B cell (primary cell): Measurements from ENCODE around the gene EIF2D. TPM values are rescaled to one million over a fixed set of nuclear protein-coding genes. Genes with fewer than 3 reads are reported as not detected.

Source experiments
- ATAC-seq: fragments of 200-7000 bp; cut with Tn5 transposase; one replicate; pipeline ENCODE4 v1.10.0; 2021; ENCODE audit warnings: low read depth, mild to moderate bottlenecking, moderate number of reproducible peaks, moderate library complexity
- CTCF ChIA-PET: fragments of 350-600 bp; sonication (Branson Sonifier 250); formaldehyde crosslinking; loops from one replicate; lab custom pipeline; 2021; ENCODE audit warnings: antibody characterized with exemption, inconsistent platforms; lab: Charles Lee
- POLR2A ChIA-PET: fragments of 350-600 bp; sonication (Branson Sonifier 250); formaldehyde crosslinking; loops from one replicate; lab custom pipeline; 2021; ENCODE audit warnings: antibody characterized with exemption; lab: Charles Lee
- DNase-seq: peaks from one replicate; pipeline ENCODE4 v3.0.0; 2013
- H2AFZ ChIP-seq: 2 replicates; pipeline ENCODE4 v1.6.1; 2012; ENCODE audit warnings: mild to moderate bottlenecking, low read depth, low read length; ENCODE audit not compliant: insufficient read depth, poor library complexity, severe bottlenecking
- H3K27ac ChIP-seq, 2 donors: 1 replicate in 1 of 2; 2 replicates in 1 of 2; pipeline ENCODE4 v1.5.1; 2012 to 2013; ENCODE audit warnings: low read length in 2 of 2, mild to moderate bottlenecking in 2 of 2, moderate library complexity in 1 of 2
- H3K27me3 ChIP-seq, 4 experiments: fragments of 200-600 bp in 1 of 4; sonication (generic) in 1 of 4; replicated peaks in 1 of 4; 1 replicate in 2 of 4; 2 replicates in 2 of 4; pipeline versions ENCODE4 v1.6.1 to v1.7.0; 2013 to 2016; ENCODE audit warnings: low read length in 3 of 4, mild to moderate bottlenecking in 2 of 4, mixed read lengths in 1 of 4, moderate library complexity in 1 of 4; ENCODE audit not compliant: insufficient read depth in 4 of 4, control insufficient read depth in 3 of 4; ENCODE audit errors: control extremely low read depth in 1 of 4
- H3K36me3 ChIP-seq, 2 experiments: replicated peaks in 1 of 2; 1 replicate in 1 of 2; 2 replicates in 1 of 2; pipeline versions ENCODE4 v1.6.1 to v1.7.1; 2013; ENCODE audit warnings: low read length in 1 of 2; ENCODE audit not compliant: insufficient read depth in 2 of 2, control insufficient read depth in 1 of 2; ENCODE audit errors: control extremely low read depth in 1 of 2, extremely low read depth in 1 of 2
- H3K4me1 ChIP-seq, 2 donors: fragments of 200-600 bp in 1 of 2; sonication (generic) in 1 of 2; 1 replicate in 1 of 2; 2 replicates in 1 of 2; pipeline versions ENCODE4 v1.5.1 to v1.6.1; 2013 to 2017; ENCODE audit warnings: low read length in 2 of 2; ENCODE audit not compliant: control insufficient read depth in 2 of 2, insufficient read depth in 2 of 2
- H3K4me2 ChIP-seq: replicated peaks from 2 replicates; pipeline ENCODE3; 2012; ENCODE audit warnings: mild to moderate bottlenecking, low read depth, low read length; ENCODE audit not compliant: poor library complexity, severe bottlenecking
- H3K4me3 ChIP-seq, 5 experiments: fragments of 200-600 bp in 1 of 5; sonication (generic) in 1 of 5; 1 replicate in 3 of 5; 2 replicates in 2 of 5; pipeline versions ENCODE4 v1.5.1 to v1.7.0; 2011 to 2016; ENCODE audit warnings: low read length in 4 of 5, mild to moderate bottlenecking in 4 of 5, low read depth in 2 of 5, control low read depth in 1 of 5, moderate library complexity in 1 of 5; ENCODE audit not compliant: insufficient read depth in 1 of 5; ENCODE audit errors: control extremely low read depth in 1 of 5, extremely low read depth in 1 of 5
- H3K79me2 ChIP-seq: fragments of 200-600 bp; sonication (generic); one replicate; pipeline ENCODE4 v1.6.0; 2016; ENCODE audit warnings: low read length; ENCODE audit not compliant: control insufficient read depth, insufficient read depth
- H3K9ac ChIP-seq: fragments of 200-600 bp; sonication (generic); 2 replicates; pipeline ENCODE4 v1.6.1; 2017; ENCODE audit warnings: mild to moderate bottlenecking, low read length, moderate library complexity
- H3K9me3 ChIP-seq, 3 donors: one replicate each; pipeline versions ENCODE4 v1.6.1 to v1.7.1; 2013; ENCODE audit warnings: low read length in 2 of 3; ENCODE audit not compliant: control insufficient read depth in 2 of 3, insufficient read depth in 1 of 3; ENCODE audit errors: control extremely low read depth in 1 of 3
- H4K20me1 ChIP-seq: 2 replicates; pipeline ENCODE4 v1.6.0; 2012; ENCODE audit warnings: mild to moderate bottlenecking, low read length; ENCODE audit not compliant: insufficient read depth, control insufficient read depth, poor library complexity, severe bottlenecking
- H3K27ac Mint-ChIP-seq: one replicate; pipeline ENCODE4 v1.8.0; 2021; ENCODE audit warnings: mixed read lengths
- H3K27me3 Mint-ChIP-seq: one replicate; pipeline ENCODE4 v1.8.0; 2021; ENCODE audit warnings: mixed read lengths
- H3K4me1 Mint-ChIP-seq: one replicate; pipeline ENCODE4 v1.8.0; 2021; ENCODE audit warnings: mixed read lengths
- H3K4me3 Mint-ChIP-seq: one replicate; pipeline ENCODE4 v1.8.0; 2021; ENCODE audit warnings: mixed read lengths
- H3K9me3 Mint-ChIP-seq: one replicate; pipeline ENCODE4 v1.8.0; 2022; ENCODE audit warnings: mixed read lengths; ENCODE audit not compliant: insufficient read depth
- CTCF ChIP-seq: fragments of 200-600 bp; IDR thresholded peaks from one replicate; pipeline ENCODE4 v1.8.0; 2022; ENCODE audit warnings: antibody characterized with exemption, mild to moderate bottlenecking
- EZH2 ChIP-seq: IDR thresholded peaks from 2 replicates; pipeline ENCODE4 v1.6.1; 2012; ENCODE audit warnings: borderline replicate concordance, low read depth, mild to moderate bottlenecking, moderate library complexity, low read length; ENCODE audit not compliant: insufficient read depth, poor library complexity, severe bottlenecking
- WGBS: methylation state at CpG from one replicate; pipeline ENCODE4 v1.1.5; 2013; ENCODE audit warnings: missing lambda C conversion rate; ENCODE audit not compliant: insufficient coverage; 5-methylcytosine and 5-hydroxymethylcytosine counted together
- intact Hi-C: fragments of 100-400 bp; cut with micrococcal nuclease; formaldehyde crosslinking; loops from one replicate; pipeline ENCODE4 v1.10.0; 2022
- polyA plus RNA-seq: library from polyadenylated mRNA; depleted of rRNA; stranded (reverse); fragments of >200 nt; gene quantifications from 2 replicates; pipeline ENCODE4 v1.2.3, GENCODE V29; 2012
- total RNA-seq, 2 donors: library from RNA; stranded (reverse); fragments of 120-200 nt in 1 of 2; gene quantifications; 1 replicate in 1 of 2; 2 replicates in 1 of 2; pipeline versions ENCODE4 v1.2.3 to v1.2.4, GENCODE V29; 2013 to 2022

EIF2D gene
- total and polyA plus RNA-seq, 2 donors (not counting 1 experiment from before 2014, with no cell fraction given) = 62.2 to 64.9 TPM

GRCh38 chr1:206575165-206575893, 36.9 kb downstream of the EIF2D start:
- ChIA-PET POLR2A (interaction anchor here (1.0 to 2.7 kb wide), 3 partner anchors 12 to 18 kb away, joined by 3 to 16 read pairs (median 4); no protein-coding TSS in a partner anchor), CTCF (interaction anchor here (0.6 to 15.1 kb wide), 10 partner anchors 8 to 407 kb away, joined by 3 to 1018 read pairs (median 5); partner anchors contain the start of gene EIF2D)
- Mint-ChIP-seq H3K4me3 (peak overlapping the region; percentile 86), H3K4me1 (peaks cover 92% of the 10 kb centered on the region), H3K9me3 (no peaks in the 10 kb centered on the region), H3K27me3 (no peaks in the 10 kb centered on the region), H3K27ac (peak overlapping the region; percentile 98)
- Histone ChIP-seq H3K4me2 (peak overlapping the region; percentile 73), H3K4me1 (peaks cover 80 to 89% of the 10 kb centered on the region in 2 donors), H2AFZ (peak overlapping the region; percentile 69), H3K9me3 (no peaks in the 10 kb centered on the region), H3K27ac (peak overlapping the region; percentile 86 to 96), H3K79me2 (peaks cover 95% of the 10 kb centered on the region), H4K20me1 (peaks cover 19% of the 10 kb centered on the region), H3K36me3 (peaks cover 0 to 46% of the 10 kb centered on the region in 2 experiments), H3K9ac (peak overlapping the region; percentile 53), H3K27me3 (no peaks in the 10 kb centered on the region), H3K4me3 (peak overlapping the region; percentile 2 to 49 (median 26))
- ATAC-seq (peak; percentile 38), DNase-seq (peak; percentile 84)
- intact Hi-C loops = loop anchor here (1.0 kb wide), 2 partner anchors 12 to 16 kb away; no protein-coding TSS in a partner anchor
- 13% methylated on average over 9 of the region's 11 CpGs for WGBS
- TF ChIP-seq CTCF (no peak), EZH2 (no peak)

DNA sequence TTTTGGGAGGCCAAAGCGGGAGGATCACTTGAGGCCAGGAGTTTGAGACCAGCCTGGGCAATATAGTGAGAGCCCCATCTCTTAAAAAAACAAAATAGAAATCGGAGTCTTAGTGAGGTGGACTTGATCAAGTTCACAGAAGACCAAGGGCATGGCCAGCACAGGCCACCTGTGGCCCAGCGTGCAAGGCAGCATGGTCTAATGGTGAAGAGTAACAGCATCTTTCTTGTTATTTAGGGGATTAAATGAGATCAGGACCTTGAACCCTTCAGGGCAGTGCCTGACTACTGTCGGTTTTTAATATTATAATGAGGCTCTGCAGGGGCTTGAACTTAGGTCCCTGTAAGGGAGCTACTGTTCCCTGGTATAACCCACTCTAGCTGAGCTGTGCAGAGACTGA, 38.5 kb downstream of the EIF2D start:
- H3K79me2 ChIP-seq = peaks cover 97% of the 10 kb centered on the region
- DNase-seq = no peak
- Mint-ChIP-seq H3K4me3 (no peak overlapping the region), H3K9me3 (no peaks in the 10 kb centered on the region), H3K27ac (peak overlapping the region; percentile 81), H3K4me1 (peaks cover 90% of the 10 kb centered on the region), H3K27me3 (no peaks in the 10 kb centered on the region)
- H3K27me3 ChIP-seq = no peaks in the 10 kb centered on the region
- TF ChIP-seq EZH2 (no peak), CTCF (no peak)
- no peaks in the 10 kb centered on the region for H3K9me3 ChIP-seq
- peaks cover 0 to 62% of the 10 kb centered on the region in 2 experiments for H3K36me3 ChIP-seq
- peaks cover 71 to 89% of the 10 kb centered on the region in 2 donors for H3K4me1 ChIP-seq
- H3K4me3 ChIP-seq = no peak overlapping the region
- POLR2A ChIA-PET = interaction anchor here (2.7 kb wide), 1 partner anchor 16 kb away, joined by 16 read pairs; no protein-coding TSS in a partner anchor
- H3K27ac ChIP-seq = peak overlapping the region; percentile 86 to 96
- no peak overlapping the region for H3K9ac ChIP-seq
- 86% methylated on average over 3 of the region's 4 CpGs for WGBS
- no peak for ATAC-seq
- CTCF ChIA-PET = interaction anchor here (2.3 to 3.3 kb wide), 2 partner anchors 10 to 28 kb away, joined by 13 to 16 read pairs; no protein-coding TSS in a partner anchor
- H4K20me1 ChIP-seq = peaks cover 33% of the 10 kb centered on the region
- intact Hi-C loops = no loop called here
- H3K4me2 ChIP-seq = no peak overlapping the region
- no peak overlapping the region for H2AFZ ChIP-seq
